ENCODE data around the gene ESR2. TPM values are rescaled to one million over a fixed set of nuclear protein-coding genes. Genes with fewer than 3 reads are reported as not detected.

ESR2 gene
- total and polyA plus RNA-seq, 4 donors, result 0.01 to 0.28 (median 0.09) TPM

GRCh38 chr14:64062381-64063115 lies 231.6 kb downstream of the ESR2 start:
- Histone ChIP-seq H3K4me3 (ENCODE audit: low read depth in 1 of 3, low read length in 3 of 3) (no peak overlapping the region), H3K9me3 (ENCODE audit: control insufficient read depth in 4 of 4, low read length in 3 of 4) (no peaks in the 10 kb centered on the region), H3K9ac (ENCODE audit: low read depth in 1 of 2, low read length in 2 of 2) (no peak overlapping the region), H3K36me3 (ENCODE audit: control insufficient read depth in 4 of 4, insufficient read depth in 3 of 4, low read depth in 1 of 4, low read length in 3 of 4) (peaks cover 0 to 2% (median 0%) of the 10 kb centered on the region in 4 donors), H3K4me1 (ENCODE audit: control insufficient read depth in 4 of 4, insufficient read depth in 4 of 4, low read length in 3 of 4) (no peaks in the 10 kb centered on the region), H3K27me3 (ENCODE audit: control insufficient read depth in 4 of 4, insufficient read depth in 4 of 4, low read length in 3 of 4) (no peaks in the 10 kb centered on the region), H3K27ac (ENCODE audit: low read depth in 1 of 2, low read length in 2 of 2) (no peak overlapping the region)
- TF ChIP-seq, protein P1, sequence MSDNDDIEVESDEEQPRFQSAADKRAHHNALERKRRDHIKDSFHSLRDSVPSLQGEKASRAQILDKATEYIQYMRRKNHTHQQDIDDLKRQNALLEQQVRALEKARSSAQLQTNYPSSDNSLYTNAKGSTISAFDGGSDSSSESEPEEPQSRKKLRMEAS (IDR thresholded peaks at IDR 0.05), result no peak
- TF ChIP-seq TAF1 (conservative IDR thresholded peaks at IDR 0.05), result no peak
- no peak for TF ChIP-seq YY1 (IDR thresholded peaks at IDR 0.05)
- TF ChIP-seq EGR1 (IDR thresholded peaks at IDR 0.05; ENCODE audit: low read depth in 2 of 2), result no peak
- TF ChIP-seq RAD21 (IDR thresholded peaks at IDR 0.05), result no peak
- no peak for TF ChIP-seq HNF4A (conservative IDR thresholded peaks at IDR 0.05)
- no peak for TF ChIP-seq CTCF (IDR thresholded peaks at IDR 0.05; ENCODE audit: low read depth, low read length, missing input control)
- TF ChIP-seq FOXA2 (IDR thresholded peaks at IDR 0.05), result no peak
- TF ChIP-seq SP1 (IDR thresholded peaks at IDR 0.05), result no peak
- no peak for TF ChIP-seq RXRA (IDR thresholded peaks at IDR 0.05)
- no peak for TF ChIP-seq GABPA (IDR thresholded peaks at IDR 0.05 in 1 of 2, conservative IDR thresholded peaks at IDR 0.05 in 1 of 2)
- TF ChIP-seq NR2F2 (IDR thresholded peaks at IDR 0.05), result no peak
- TF ChIP-seq, protein P2, sequence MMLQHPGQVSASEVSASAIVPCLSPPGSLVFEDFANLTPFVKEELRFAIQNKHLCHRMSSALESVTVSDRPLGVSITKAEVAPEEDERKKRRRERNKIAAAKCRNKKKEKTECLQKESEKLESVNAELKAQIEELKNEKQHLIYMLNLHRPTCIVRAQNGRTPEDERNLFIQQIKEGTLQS (IDR thresholded peaks at IDR 0.05), result no peak
- no peak for TF ChIP-seq FOXA1 (IDR thresholded peaks at IDR 0.05)
- WGBS, result 96% methylated on average over 7 of the region's 7 CpGs
- DNase-seq (ENCODE audit: low spot score), result no peak

DNA sequence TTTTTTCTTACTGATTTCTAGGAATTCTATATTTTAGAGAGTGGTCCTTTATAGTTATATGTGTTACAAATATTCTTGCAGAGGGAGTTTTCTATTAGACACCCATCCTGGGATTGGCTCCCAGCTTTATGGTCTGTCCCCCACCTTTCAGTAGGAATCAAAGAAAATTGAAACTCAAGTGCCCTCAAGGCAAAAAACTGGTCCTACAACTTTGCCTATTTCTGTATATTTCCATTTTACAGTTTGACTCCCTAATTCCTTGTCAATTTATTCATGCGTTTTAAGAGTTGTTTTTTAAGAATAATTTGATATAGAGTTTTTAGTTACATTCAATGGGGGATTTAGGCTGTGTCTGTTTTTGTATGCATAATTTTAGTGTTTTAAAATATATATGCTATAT lies 232.5 kb downstream of the ESR2 start:
- Histone ChIP-seq H3K27ac (ENCODE audit: low read depth in 1 of 2, low read length in 2 of 2) (no peak overlapping the region), H3K4me3 (ENCODE audit: low read depth in 1 of 3, low read length in 3 of 3) (no peak overlapping the region), H3K9ac (ENCODE audit: low read depth in 1 of 2, low read length in 2 of 2) (no peak overlapping the region), H3K36me3 (ENCODE audit: control insufficient read depth in 4 of 4, insufficient read depth in 3 of 4, low read depth in 1 of 4, low read length in 3 of 4) (peaks cover 0 to 2% (median 0%) of the 10 kb centered on the region in 4 donors), H3K9me3 (ENCODE audit: control insufficient read depth in 4 of 4, low read length in 3 of 4) (no peaks in the 10 kb centered on the region), H3K4me1 (ENCODE audit: control insufficient read depth in 4 of 4, insufficient read depth in 4 of 4, low read length in 3 of 4) (no peaks in the 10 kb centered on the region), H3K27me3 (ENCODE audit: control insufficient read depth in 4 of 4, insufficient read depth in 4 of 4, low read length in 3 of 4) (no peaks in the 10 kb centered on the region)
- TF ChIP-seq, protein P1 (IDR thresholded peaks at IDR 0.05), result no peak
- TF ChIP-seq, protein P2 (IDR thresholded peaks at IDR 0.05), result no peak
- TF ChIP-seq TAF1 (conservative IDR thresholded peaks at IDR 0.05), result no peak
- no peak for TF ChIP-seq CTCF (IDR thresholded peaks at IDR 0.05; ENCODE audit: low read depth, low read length, missing input control)
- TF ChIP-seq JUND (IDR thresholded peaks at IDR 0.05), result no peak
- no peak for TF ChIP-seq RAD21 (IDR thresholded peaks at IDR 0.05)
- no peak for TF ChIP-seq SP1 (IDR thresholded peaks at IDR 0.05)
- DNase-seq (ENCODE audit: low spot score), result no peak
- WGBS, result 97% methylated on average over 1 of the region's 1 CpG

All from liver (tissue), 9 donors.